DOHH2 (cell line): ENCODE data around the gene DOCK11.

Source experiments
- H3F3A ChIP-seq: fragments of 200-600 bp; sonication (generic), shearing (Covaris generic); 2 replicates; pipeline ENCODE4 v1.6.0; 2016; ENCODE audit warnings: antibody characterized with exemption, mild to moderate bottlenecking; ENCODE audit not compliant: control insufficient read depth, insufficient read depth
- H3K27ac ChIP-seq: fragments of 200-600 bp; sonication (generic); 2 replicates; pipeline ENCODE4 v1.5.1; 2014; ENCODE audit warnings: low read depth, mild to moderate bottlenecking, low read length, moderate library complexity
- H3K27me3 ChIP-seq: fragments of 200-600 bp; sonication (generic); 2 replicates; pipeline ENCODE4 v1.6.1; 2014; ENCODE audit warnings: mild to moderate bottlenecking, low read length, mixed read lengths; ENCODE audit not compliant: control insufficient read depth
- H3K36me3 ChIP-seq: fragments of 200-600 bp; sonication (generic); 2 replicates; pipeline ENCODE4 v1.6.1; 2014; ENCODE audit warnings: mild to moderate bottlenecking, low read length, moderate library complexity, mixed read lengths; ENCODE audit not compliant: control insufficient read depth
- H3K4me1 ChIP-seq: fragments of 200-600 bp; sonication (generic); 2 replicates; pipeline ENCODE4 v1.6.1; 2014; ENCODE audit warnings: mild to moderate bottlenecking, low read length, mixed read lengths; ENCODE audit not compliant: control insufficient read depth
- H3K4me2 ChIP-seq: fragments of 200-600 bp; sonication (generic); 2 replicates; pipeline ENCODE4 v1.6.0; 2014; ENCODE audit warnings: mild to moderate bottlenecking, low read length, moderate library complexity
- H3K4me3 ChIP-seq: fragments of 200-600 bp; sonication (generic); 2 replicates; pipeline ENCODE4 v1.5.1; 2014; ENCODE audit warnings: mild to moderate bottlenecking, low read length, mixed read lengths
- H3K79me2 ChIP-seq: fragments of 200-600 bp; sonication (generic); 2 replicates; pipeline ENCODE4 v1.6.1; 2014; ENCODE audit warnings: mild to moderate bottlenecking, low read length, mixed read lengths; ENCODE audit not compliant: control insufficient read depth
- H3K9me2 ChIP-seq: fragments of 200-600 bp; sonication (generic); replicated peaks from 2 replicates; pipeline ENCODE4 v1.6.1; 2014; ENCODE audit warnings: mild to moderate bottlenecking, low read length, mixed read lengths; ENCODE audit not compliant: control insufficient read depth
- H3K9me3 ChIP-seq: fragments of 200-600 bp; sonication (generic); 2 replicates; pipeline ENCODE4 v1.6.1; 2014; ENCODE audit warnings: antibody characterized with exemption, low read length, mixed read lengths; ENCODE audit not compliant: control insufficient read depth, insufficient read depth
- H4K20me1 ChIP-seq: fragments of 200-600 bp; sonication (generic); 2 replicates; pipeline ENCODE4 v1.6.0; 2014; ENCODE audit warnings: low read depth, mild to moderate bottlenecking, antibody characterized with exemption, low read length, moderate library complexity; ENCODE audit not compliant: control insufficient read depth, insufficient read depth
- CTCF ChIP-seq: fragments of 200-600 bp; sonication (generic); IDR thresholded peaks from one replicate; pipeline ENCODE4 v1.5.1; 2014; ENCODE audit warnings: antibody characterized with exemption, mild to moderate bottlenecking, low read depth, low read length; ENCODE audit not compliant: poor library complexity, severe bottlenecking
- EZH2phosphoT487 ChIP-seq: fragments of 200-600 bp; sonication (generic); IDR thresholded peaks from 2 replicates; pipeline ENCODE4 v1.6.1; 2017; ENCODE audit warnings: borderline replicate concordance, mild to moderate bottlenecking, antibody characterized with exemption, low read length, moderate library complexity, mixed read lengths

Gene DOCK11

GRCh38 chrX:118627084-118627758 is 131.6 kb downstream of the DOCK11 start:
- H3K4me3 ChIP-seq: no peak overlapping the region
- H3K4me2 ChIP-seq: no peak overlapping the region
- H3K27me3 ChIP-seq: no peaks in the 10 kb centered on the region
- no peaks in the 10 kb centered on the region for H4K20me1 ChIP-seq
- no peaks in the 10 kb centered on the region for H3K9me2 ChIP-seq
- H3K4me1 ChIP-seq: peaks cover 8% of the 10 kb centered on the region
- no peak overlapping the region for H3K27ac ChIP-seq
- H3K79me2 ChIP-seq: no peaks in the 10 kb centered on the region
- H3K9me3 ChIP-seq: no peaks in the 10 kb centered on the region
- peaks cover 7% of the 10 kb centered on the region for H3K36me3 ChIP-seq
- TF ChIP-seq CTCF (no peak), EZH2phosphoT487 (no peak)
- no peaks in the 10 kb centered on the region for H3F3A ChIP-seq

- H3K9me3 ChIP-seq: no peaks in the 10 kb centered on the region
- H4K20me1 ChIP-seq: no peaks in the 10 kb centered on the region
- H3K9me2 ChIP-seq: no peaks in the 10 kb centered on the region
- TF ChIP-seq CTCF (no peak), EZH2phosphoT487 (no peak)
- no peak overlapping the region for H3K27ac ChIP-seq
- H3K4me2 ChIP-seq: no peak overlapping the region
- H3K4me1 ChIP-seq: peaks cover 18% of the 10 kb centered on the region
- H3K27me3 ChIP-seq: no peaks in the 10 kb centered on the region
- no peaks in the 10 kb centered on the region for H3F3A ChIP-seq
- H3K36me3 ChIP-seq: peaks cover 15% of the 10 kb centered on the region
- no peaks in the 10 kb centered on the region for H3K79me2 ChIP-seq
- H3K4me3 ChIP-seq: no peak overlapping the region
These were observed 135.2 kb downstream of the DOCK11 start for GRCh38 chrX:118630848-118631247.

GRCh38 chrX:118631586-118631985 is 136.0 kb downstream of the DOCK11 start:
- Histone ChIP-seq H3K27ac (no peak overlapping the region), H4K20me1 (no peaks in the 10 kb centered on the region), H3K9me2 (no peaks in the 10 kb centered on the region), H3K4me3 (no peak overlapping the region), H3F3A (no peaks in the 10 kb centered on the region), H3K27me3 (no peaks in the 10 kb centered on the region), H3K79me2 (no peaks in the 10 kb centered on the region), H3K9me3 (no peaks in the 10 kb centered on the region), H3K4me1 (peaks cover 18% of the 10 kb centered on the region), H3K4me2 (no peak overlapping the region), H3K36me3 (peaks cover 15% of the 10 kb centered on the region)
- TF ChIP-seq CTCF (no peak), EZH2phosphoT487 (no peak)

- H3K9me2 ChIP-seq: no peaks in the 10 kb centered on the region
- H3K9me3 ChIP-seq: no peaks in the 10 kb centered on the region
- H3K4me2 ChIP-seq: no peak overlapping the region
- TF ChIP-seq CTCF (no peak), EZH2phosphoT487 (no peak)
- H3K36me3 ChIP-seq: peaks cover 15% of the 10 kb centered on the region
- peaks cover 18% of the 10 kb centered on the region for H3K4me1 ChIP-seq
- no peak overlapping the region for H3K4me3 ChIP-seq
- H3K79me2 ChIP-seq: no peaks in the 10 kb centered on the region
- H3F3A ChIP-seq: no peaks in the 10 kb centered on the region
- H3K27me3 ChIP-seq: no peaks in the 10 kb centered on the region
- no peak overlapping the region for H3K27ac ChIP-seq
- no peaks in the 10 kb centered on the region for H4K20me1 ChIP-seq
These were observed 137.2 kb downstream of the DOCK11 start for GRCh38 chrX:118632862-118633261.
